T-helper 2 cell treated with Interferon-gamma antibody and Interleukin-4, amounts not matched to agents 5 μg/mL and 100 μg/mL, for 36 hours (primary cell): ENCODE measurements around the gene MED13.

ENCODE experiments used
- DNase-seq: peaks from one replicate; pipeline ENCODE4 v3.0.0; 2021; ENCODE audit warnings: low spot score
- H3K27ac Mint-ChIP-seq: one replicate; pipeline ENCODE4 v1.8.0; 2021; ENCODE audit warnings: mild to moderate bottlenecking, mixed read lengths
- H3K27me3 Mint-ChIP-seq: one replicate; pipeline ENCODE4 v1.8.0; 2021; ENCODE audit warnings: low read depth, mixed read lengths
- H3K36me3 Mint-ChIP-seq: one replicate; pipeline ENCODE4 v1.8.0; 2021; ENCODE audit warnings: low read depth, mixed read lengths
- H3K4me1 Mint-ChIP-seq: one replicate; pipeline ENCODE4 v1.8.0; 2021; ENCODE audit warnings: low read depth, mixed read lengths
- H3K4me3 Mint-ChIP-seq: one replicate; pipeline ENCODE4 v1.8.0; 2022; ENCODE audit warnings: mild to moderate bottlenecking, moderate library complexity, mixed read lengths
- H3K9me3 Mint-ChIP-seq: one replicate; pipeline ENCODE4 v1.8.0; 2021; ENCODE audit warnings: mixed read lengths

The MED13 gene, protein sequence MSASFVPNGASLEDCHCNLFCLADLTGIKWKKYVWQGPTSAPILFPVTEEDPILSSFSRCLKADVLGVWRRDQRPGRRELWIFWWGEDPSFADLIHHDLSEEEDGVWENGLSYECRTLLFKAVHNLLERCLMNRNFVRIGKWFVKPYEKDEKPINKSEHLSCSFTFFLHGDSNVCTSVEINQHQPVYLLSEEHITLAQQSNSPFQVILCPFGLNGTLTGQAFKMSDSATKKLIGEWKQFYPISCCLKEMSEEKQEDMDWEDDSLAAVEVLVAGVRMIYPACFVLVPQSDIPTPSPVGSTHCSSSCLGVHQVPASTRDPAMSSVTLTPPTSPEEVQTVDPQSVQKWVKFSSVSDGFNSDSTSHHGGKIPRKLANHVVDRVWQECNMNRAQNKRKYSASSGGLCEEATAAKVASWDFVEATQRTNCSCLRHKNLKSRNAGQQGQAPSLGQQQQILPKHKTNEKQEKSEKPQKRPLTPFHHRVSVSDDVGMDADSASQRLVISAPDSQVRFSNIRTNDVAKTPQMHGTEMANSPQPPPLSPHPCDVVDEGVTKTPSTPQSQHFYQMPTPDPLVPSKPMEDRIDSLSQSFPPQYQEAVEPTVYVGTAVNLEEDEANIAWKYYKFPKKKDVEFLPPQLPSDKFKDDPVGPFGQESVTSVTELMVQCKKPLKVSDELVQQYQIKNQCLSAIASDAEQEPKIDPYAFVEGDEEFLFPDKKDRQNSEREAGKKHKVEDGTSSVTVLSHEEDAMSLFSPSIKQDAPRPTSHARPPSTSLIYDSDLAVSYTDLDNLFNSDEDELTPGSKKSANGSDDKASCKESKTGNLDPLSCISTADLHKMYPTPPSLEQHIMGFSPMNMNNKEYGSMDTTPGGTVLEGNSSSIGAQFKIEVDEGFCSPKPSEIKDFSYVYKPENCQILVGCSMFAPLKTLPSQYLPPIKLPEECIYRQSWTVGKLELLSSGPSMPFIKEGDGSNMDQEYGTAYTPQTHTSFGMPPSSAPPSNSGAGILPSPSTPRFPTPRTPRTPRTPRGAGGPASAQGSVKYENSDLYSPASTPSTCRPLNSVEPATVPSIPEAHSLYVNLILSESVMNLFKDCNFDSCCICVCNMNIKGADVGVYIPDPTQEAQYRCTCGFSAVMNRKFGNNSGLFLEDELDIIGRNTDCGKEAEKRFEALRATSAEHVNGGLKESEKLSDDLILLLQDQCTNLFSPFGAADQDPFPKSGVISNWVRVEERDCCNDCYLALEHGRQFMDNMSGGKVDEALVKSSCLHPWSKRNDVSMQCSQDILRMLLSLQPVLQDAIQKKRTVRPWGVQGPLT (N-terminal part only)

DNA sequence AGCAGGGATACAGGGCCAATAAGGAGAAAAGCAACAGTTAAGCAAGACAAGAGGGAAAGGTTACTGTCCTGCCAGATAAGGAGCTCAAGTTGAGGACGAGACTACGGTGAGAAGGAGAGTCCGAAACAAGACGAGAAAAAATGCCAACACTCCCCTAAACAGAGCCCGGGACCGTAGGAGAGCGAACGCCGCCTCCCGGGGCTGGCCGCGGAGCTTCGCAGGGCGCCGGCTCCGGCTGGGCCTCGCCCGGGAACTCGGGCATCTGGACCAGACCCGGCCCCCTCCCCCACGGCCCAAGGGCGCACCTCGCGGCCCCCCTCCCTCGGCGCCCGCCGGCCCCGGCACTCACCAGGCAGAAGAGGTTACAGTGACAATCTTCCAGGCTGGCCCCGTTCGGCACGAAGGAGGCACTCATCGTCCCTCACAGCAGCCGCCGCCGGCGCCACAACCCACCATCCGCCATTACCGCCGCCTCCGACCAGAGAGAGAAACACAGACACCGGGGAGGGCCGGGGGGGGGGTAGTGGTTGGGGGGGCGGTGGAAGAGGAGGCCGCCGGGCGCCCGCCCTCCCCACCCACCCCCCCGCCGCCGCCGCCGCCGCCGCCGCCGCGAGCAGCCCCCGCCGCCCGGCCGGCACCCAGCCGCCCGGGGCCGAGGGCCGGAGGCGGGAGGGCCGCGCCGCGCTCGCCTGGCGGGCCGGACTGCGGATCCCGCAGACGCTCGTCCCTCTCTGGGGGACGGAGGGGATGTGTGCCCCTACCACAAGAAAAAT lies at the start of gene MED13:
Gene MED13, minus strand, starts transcription at position 488 of the 773 bp plus-strand sequence. Its CDS starts 73 bp downstream, at position 415.
- no peaks in the 10 kb centered on the region for H3K9me3 Mint-ChIP-seq
- peaks cover 32% of the 10 kb centered on the region for H3K4me1 Mint-ChIP-seq
- peaks cover 24% of the 10 kb centered on the region for H3K36me3 Mint-ChIP-seq

DNA sequence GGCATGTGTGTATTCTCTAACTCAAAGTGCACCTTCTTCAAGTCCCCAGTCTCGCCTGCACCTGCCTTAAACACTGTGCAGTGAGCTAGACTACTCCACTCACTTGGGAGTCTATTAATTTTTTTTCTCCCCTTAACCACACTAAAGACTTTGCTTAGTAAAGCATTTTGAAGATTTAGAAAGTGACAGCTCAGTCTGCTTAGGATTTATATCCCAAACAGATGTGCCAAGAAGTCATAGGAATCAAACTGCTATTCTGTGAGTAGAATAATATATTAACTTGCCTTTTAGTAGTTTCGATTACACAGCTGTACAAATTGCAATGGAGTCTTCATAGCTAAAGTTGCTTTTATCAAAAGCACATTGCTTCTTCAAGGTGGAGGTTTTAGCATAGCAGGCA lies 47.2 kb upstream of the MED13 start:
- H3K27me3 Mint-ChIP-seq: no peaks in the 10 kb centered on the region
- H3K27ac Mint-ChIP-seq: no peak overlapping the region
- H3K36me3 Mint-ChIP-seq: no peaks in the 10 kb centered on the region
- H3K4me3 Mint-ChIP-seq: no peak overlapping the region
- H3K4me1 Mint-ChIP-seq: peaks cover 3% of the 10 kb centered on the region
- H3K9me3 Mint-ChIP-seq: peaks cover 3% of the 10 kb centered on the region
- no peak for DNase-seq

More for the DNA sequence above, at the start of gene MED13:
- DNase-seq: peak; percentile 48
- no peaks in the 10 kb centered on the region for H3K27me3 Mint-ChIP-seq
- H3K4me3 Mint-ChIP-seq: peak within 1 kb of the TSS; percentile 93
- H3K27ac Mint-ChIP-seq: peak within 1 kb of the TSS; percentile 99

DNA sequence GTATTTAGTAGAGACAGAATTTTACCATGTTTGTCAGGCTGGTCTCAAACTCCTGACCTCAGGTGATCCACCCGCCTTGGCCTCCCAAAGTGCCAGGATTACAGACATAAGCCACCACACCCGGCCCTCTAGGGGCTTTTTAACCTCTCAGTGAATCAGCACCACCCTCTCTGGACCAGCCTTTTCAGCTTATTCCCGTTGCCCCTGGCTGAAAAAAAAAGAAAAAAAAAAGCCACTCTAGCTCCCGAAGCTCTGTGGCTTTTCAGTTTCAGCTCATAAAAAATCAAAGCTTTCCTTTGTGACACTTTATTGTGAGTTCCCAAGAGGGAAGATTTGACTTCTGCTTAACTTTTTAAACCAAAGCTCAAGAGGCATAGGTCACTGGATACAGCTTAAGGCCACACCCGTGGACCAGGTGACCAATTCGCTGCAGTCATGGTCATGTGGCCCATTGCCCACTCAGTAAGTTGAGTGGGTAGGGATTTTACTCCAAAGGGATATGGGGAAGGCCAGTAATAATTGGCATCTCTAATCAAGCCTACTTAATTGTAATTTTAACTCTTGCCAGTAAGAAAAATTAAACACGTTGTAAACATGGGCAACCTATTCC lies 46.6 kb upstream of the MED13 start:
- H3K9me3 Mint-ChIP-seq: peaks cover 3% of the 10 kb centered on the region
- no peaks in the 10 kb centered on the region for H3K27me3 Mint-ChIP-seq
- H3K4me1 Mint-ChIP-seq: peaks cover 3% of the 10 kb centered on the region
- H3K36me3 Mint-ChIP-seq: no peaks in the 10 kb centered on the region
- no peak for DNase-seq
- no peak overlapping the region for H3K27ac Mint-ChIP-seq
- H3K4me3 Mint-ChIP-seq: no peak overlapping the region

DNA sequence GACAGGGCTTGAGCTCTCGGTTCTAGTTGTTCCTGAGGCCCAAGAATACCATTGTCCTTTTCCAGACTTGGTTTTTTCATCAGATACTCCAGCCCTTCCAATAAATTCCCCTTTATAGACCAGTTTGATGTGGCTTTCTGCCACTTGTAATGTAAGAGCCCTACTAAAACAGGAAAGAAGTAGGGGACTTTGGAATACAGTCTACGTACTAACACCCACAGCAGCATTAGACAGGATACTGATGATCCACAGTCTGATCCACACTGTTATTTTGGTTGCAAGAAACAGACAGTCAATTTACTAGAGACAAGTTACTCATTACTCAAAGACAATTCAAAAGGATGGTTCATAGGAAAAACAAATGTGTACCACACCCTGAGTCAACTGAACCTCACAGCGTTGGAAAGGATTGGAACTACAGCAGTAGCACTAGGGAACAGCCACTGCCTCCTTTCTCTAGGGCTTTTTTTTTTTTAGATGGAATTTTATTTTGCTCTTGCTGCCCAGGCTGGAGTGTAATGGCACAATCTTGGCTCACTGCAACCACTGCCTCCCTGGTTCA lies 45.9 kb upstream of the MED13 start:
- Mint-ChIP-seq H3K4me3 (no peak overlapping the region), H3K4me1 (peaks cover 3% of the 10 kb centered on the region), H3K27me3 (no peaks in the 10 kb centered on the region), H3K27ac (no peak overlapping the region), H3K9me3 (peaks cover 3% of the 10 kb centered on the region), H3K36me3 (no peaks in the 10 kb centered on the region)
- DNase-seq: no peak

DNA sequence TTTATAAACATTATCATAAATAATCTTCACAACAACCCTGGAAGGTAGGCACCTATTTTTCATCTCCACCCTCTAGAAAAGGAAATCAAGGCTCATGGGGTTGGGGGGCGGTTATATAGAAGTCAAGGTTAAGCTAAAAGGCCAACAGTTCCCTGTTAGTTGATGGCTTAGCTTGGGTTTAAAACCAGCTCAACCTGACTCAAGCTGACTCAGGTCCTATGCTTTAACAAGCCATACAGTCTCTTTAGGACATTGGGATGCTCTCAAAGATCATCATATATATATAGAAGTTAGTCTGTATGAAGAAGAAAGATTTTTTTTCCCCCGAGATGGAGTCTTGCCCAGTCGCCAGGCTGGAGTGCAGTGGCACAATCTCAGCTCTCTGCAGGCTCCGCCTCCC lies 44.8 kb upstream of the MED13 start:
- Mint-ChIP-seq H3K4me1 (peaks cover 3% of the 10 kb centered on the region), H3K9me3 (peaks cover 3% of the 10 kb centered on the region), H3K4me3 (no peak overlapping the region), H3K27me3 (peaks cover 5% of the 10 kb centered on the region), H3K36me3 (no peaks in the 10 kb centered on the region), H3K27ac (no peak overlapping the region)
- DNase-seq: no peak

DNA sequence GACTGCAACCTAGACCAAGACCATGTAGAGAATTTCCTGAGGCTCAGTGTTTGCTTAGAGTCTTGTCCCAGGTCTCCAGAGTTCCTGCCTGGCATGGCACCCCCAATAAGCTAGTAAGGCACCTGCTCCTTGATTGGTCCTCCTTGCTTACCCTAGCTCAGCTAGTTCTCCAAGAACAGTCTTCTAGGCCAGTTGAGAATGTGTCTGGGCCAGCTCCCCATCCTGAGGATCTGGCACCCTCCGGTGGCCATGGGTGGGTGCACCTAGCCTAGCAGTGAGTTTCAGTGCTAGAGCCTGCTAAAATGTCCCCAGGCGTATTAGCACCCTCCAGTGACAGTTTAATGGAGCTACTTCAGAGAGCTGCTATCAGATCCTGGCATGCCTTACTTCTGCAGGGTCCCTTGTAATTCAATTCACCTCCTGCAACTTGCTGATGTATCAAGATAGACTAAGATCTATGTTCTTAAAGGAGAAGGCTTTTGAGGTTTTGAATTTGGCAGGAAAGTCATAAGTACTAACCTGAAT lies 44.4 kb upstream of the MED13 start:
- peak; percentile 65 for DNase-seq
- Mint-ChIP-seq H3K4me1 (peaks cover 3% of the 10 kb centered on the region), H3K9me3 (peaks cover 3% of the 10 kb centered on the region), H3K4me3 (no peak overlapping the region), H3K27ac (no peak overlapping the region), H3K27me3 (peaks cover 5% of the 10 kb centered on the region), H3K36me3 (no peaks in the 10 kb centered on the region)

DNA sequence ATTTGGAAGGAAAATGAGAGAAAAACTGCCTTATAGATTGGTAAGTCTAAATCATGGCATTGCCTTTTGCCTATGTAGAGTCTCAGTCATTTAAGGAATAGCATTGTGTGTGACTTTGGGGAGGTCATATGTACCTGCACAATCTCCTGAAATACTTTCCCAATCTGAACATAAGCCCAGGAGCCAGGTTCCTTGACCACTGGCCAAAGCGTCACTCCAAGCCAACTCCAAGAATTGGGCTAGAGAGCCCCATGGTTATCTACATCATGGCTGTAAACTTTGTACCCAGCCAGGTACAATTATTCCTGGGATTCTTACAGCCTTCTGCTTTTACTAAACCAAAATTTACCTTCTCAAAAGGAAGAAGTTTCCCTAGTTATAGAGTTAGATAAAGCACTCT lies 40.8 kb upstream of the MED13 start:
- Mint-ChIP-seq H3K9me3 (no peaks in the 10 kb centered on the region), H3K4me3 (no peak overlapping the region), H3K36me3 (no peaks in the 10 kb centered on the region), H3K4me1 (peaks cover 2% of the 10 kb centered on the region), H3K27ac (no peak overlapping the region), H3K27me3 (peaks cover 5% of the 10 kb centered on the region)
- DNase-seq: no peak

DNA sequence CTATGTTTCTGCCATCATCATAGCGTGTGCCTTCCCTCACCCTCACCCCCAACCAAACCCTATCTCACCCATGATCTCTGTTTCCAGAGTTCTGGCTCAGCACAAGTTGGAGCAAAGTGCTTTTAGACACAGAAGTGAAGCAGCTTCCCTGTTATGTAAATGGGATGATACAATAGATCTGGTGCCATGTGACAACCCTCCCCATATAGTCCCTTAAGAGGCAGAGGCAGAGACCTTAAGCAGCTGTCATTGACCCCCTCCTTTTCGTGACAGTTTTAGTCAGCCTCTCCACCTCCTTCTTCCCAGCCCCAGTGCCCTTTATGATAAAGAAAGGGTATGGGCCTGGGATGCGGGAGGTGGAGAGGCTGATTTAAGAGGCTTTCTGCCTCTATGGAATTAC lies 40.3 kb upstream of the MED13 start:
- no peaks in the 10 kb centered on the region for H3K36me3 Mint-ChIP-seq
- no peak for DNase-seq
- H3K27ac Mint-ChIP-seq: no peak overlapping the region
- no peaks in the 10 kb centered on the region for H3K9me3 Mint-ChIP-seq
- no peak overlapping the region for H3K4me3 Mint-ChIP-seq
- peaks cover 5% of the 10 kb centered on the region for H3K27me3 Mint-ChIP-seq
- peaks cover 2% of the 10 kb centered on the region for H3K4me1 Mint-ChIP-seq

DNA sequence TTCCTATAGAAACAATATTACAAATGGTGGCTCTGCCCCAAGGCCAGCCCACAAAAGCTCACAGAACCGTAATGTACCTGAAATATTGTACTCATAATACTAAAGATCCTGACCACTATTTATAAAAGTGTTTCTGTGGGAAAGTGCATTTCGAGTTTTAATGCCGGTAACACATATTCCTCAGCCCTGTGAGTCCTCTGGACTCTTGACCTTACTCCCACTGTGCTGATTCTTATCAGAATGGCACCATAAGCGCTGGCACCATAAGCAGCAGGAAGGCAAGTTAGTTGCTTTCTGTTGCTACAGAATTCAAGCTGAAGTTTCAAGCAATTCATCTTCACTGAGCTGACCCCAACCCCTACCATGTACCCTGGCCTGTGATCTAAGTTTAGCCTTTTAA lies 36.4 kb upstream of the MED13 start:
- Mint-ChIP-seq H3K9me3 (no peaks in the 10 kb centered on the region), H3K27me3 (peaks cover 5% of the 10 kb centered on the region), H3K4me3 (no peak overlapping the region), H3K4me1 (peaks cover 9% of the 10 kb centered on the region), H3K36me3 (no peaks in the 10 kb centered on the region), H3K27ac (no peak overlapping the region)
- no peak for DNase-seq

DNA sequence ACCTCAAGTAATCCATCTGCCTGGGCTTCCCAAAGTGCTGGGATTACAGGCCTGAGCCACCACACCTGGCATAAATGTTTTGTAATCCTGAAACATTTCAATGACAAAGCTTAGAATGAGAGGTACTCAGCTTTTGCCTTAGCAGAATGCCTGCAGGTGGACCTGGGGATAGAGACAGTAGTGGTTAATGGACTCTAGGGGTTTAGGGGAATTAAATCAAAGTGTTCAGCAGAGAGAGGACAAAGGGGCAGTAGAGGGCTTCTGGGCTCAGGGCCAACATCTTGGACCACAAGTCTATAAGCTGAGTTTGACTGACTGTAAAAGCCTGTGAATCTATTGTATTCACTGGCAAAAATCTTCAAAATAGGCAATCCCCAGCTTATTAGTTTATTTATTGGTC lies 36.0 kb upstream of the MED13 start:
- no peaks in the 10 kb centered on the region for H3K36me3 Mint-ChIP-seq
- no peak overlapping the region for H3K4me3 Mint-ChIP-seq
- no peak for DNase-seq

DNA sequence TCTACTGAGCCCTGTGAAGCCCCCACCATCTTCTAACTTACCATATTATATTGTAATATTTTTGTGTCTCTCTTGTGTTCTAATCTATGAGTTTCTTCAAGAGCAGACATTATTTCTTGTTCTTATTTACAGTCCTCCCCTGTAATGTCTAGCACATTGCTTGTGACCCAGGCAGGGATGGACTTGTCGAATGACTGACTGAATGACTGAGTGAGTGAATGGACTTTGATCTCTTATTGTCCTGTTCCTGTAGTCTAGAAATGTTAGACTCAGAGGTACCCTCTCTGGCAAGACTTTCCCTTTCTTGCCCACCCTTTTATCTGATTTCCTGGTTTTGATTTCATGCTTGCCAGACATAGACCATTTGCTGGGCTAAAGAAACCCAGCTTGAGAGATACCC lies 35.0 kb upstream of the MED13 start:
- H3K27ac Mint-ChIP-seq: no peak overlapping the region
- peaks cover under 1% of the 10 kb centered on the region for H3K27me3 Mint-ChIP-seq
- DNase-seq: no peak
- no peaks in the 10 kb centered on the region for H3K9me3 Mint-ChIP-seq
- peaks cover 9% of the 10 kb centered on the region for H3K4me1 Mint-ChIP-seq
- no peaks in the 10 kb centered on the region for H3K36me3 Mint-ChIP-seq
- H3K4me3 Mint-ChIP-seq: no peak overlapping the region

More for the DNA sequence above, 36.0 kb upstream of the MED13 start:
- peaks cover 5% of the 10 kb centered on the region for H3K27me3 Mint-ChIP-seq
- H3K9me3 Mint-ChIP-seq: no peaks in the 10 kb centered on the region
- H3K27ac Mint-ChIP-seq: no peak overlapping the region
- peaks cover 9% of the 10 kb centered on the region for H3K4me1 Mint-ChIP-seq

DNA sequence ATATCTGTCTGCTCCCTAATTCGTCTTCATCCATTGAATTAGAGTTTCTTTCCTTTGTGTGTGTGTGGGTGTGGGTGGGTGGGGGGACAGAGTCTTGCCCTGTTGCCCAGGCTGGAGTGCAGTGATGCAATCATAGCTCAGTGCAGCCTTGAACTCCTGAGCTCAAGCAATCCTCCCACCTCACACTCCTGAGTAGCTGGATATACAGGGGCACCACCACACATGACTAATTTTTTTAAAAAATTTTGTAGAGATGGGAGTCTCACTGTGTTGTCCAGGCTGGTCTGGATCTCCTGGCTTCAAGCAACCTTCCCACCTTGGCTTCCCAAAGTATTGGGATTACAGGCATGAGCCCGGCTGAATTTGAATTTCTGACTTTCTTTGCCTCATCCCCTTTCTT lies 34.5 kb upstream of the MED13 start:
- H3K4me3 Mint-ChIP-seq: no peak overlapping the region
- H3K27me3 Mint-ChIP-seq: no peaks in the 10 kb centered on the region
- no peak for DNase-seq
- no peaks in the 10 kb centered on the region for H3K9me3 Mint-ChIP-seq
- H3K4me1 Mint-ChIP-seq: peaks cover 9% of the 10 kb centered on the region
- H3K27ac Mint-ChIP-seq: no peak overlapping the region
- no peaks in the 10 kb centered on the region for H3K36me3 Mint-ChIP-seq
